GM12878 (cell line): Measurements from ENCODE around the gene PLB1. TPM values are rescaled to one million over a fixed set of nuclear protein-coding genes. Genes with fewer than 3 reads are reported as not detected.

ENCODE experiments used
- ATAC-seq: fragments of 200-7000 bp; cut with Tn5 transposase; 3 replicates; pipeline ENCODE4 v1.9.1; 2020; ENCODE audit warnings: mild to moderate bottlenecking, moderate library complexity
- BruUV-seq: library from RNA; stranded (reverse); fragments of 400-500 nt; replicated peaks from 2 replicates; lab custom pipeline; 2021; lab: Mats Ljungman, UMichigan
- CTCF ChIA-PET: fragments of 300-600 bp; sonication (Branson Sonifier 250); formaldehyde crosslinking; extraction: SDS; loops from one replicate; lab custom pipeline; 2021; ENCODE audit warnings: inconsistent platforms; lab: Yijun Ruan, JAX
- POLR2A ChIA-PET: fragments of 350-600 bp; formaldehyde crosslinking; extraction: SDS; loops from one replicate; lab custom pipeline; 2021; ENCODE audit warnings: inconsistent platforms; lab: Charles Lee
- RAD21 ChIA-PET: fragments of 300-600 bp; sonication (Branson Sonifier 250); formaldehyde crosslinking; loops from one replicate; lab custom pipeline; 2023; ENCODE audit warnings: antibody characterized with exemption; ENCODE audit not compliant: unreplicated experiment; lab: Charles Lee
- SMC1A ChIA-PET: fragments of 300-600 bp; sonication (Branson Sonifier 250); formaldehyde crosslinking; loops from one replicate; lab custom pipeline; 2023; ENCODE audit not compliant: unreplicated experiment, uncharacterized antibody; lab: Charles Lee
- DNase-seq: peaks from one replicate; pipeline ENCODE4 v3.0.0-alpha.2; 2011; ENCODE audit warnings: low read depth, low spot score
- FAIRE-seq: peaks from 3 replicates; lab custom pipeline; 2011; peaks lifted over from hg19 to GRCh38; lab: Jason Lieb, UNC
- H2AFZ ChIP-seq: 2 replicates; pipeline ENCODE4 v1.6.0; 2011; ENCODE audit warnings: low read depth, low read length, control low read depth; ENCODE audit not compliant: control insufficient read depth
- H3K27ac ChIP-seq: 2 replicates; pipeline ENCODE4 v1.5.1; 2011; ENCODE audit warnings: control low read depth; ENCODE audit not compliant: control insufficient read depth, insufficient read depth
- H3K27me3 ChIP-seq, 2 experiments: replicated peaks in 1 of 2; 2 replicates each; pipeline versions ENCODE4 v1.6.0 to v1.6.1; 2011; ENCODE audit warnings: low read length in 1 of 2; ENCODE audit not compliant: control insufficient read depth in 2 of 2, insufficient read depth in 2 of 2
- H3K36me3 ChIP-seq, 2 experiments: 2 replicates each; pipeline ENCODE4 v1.5.1; 2011; ENCODE audit warnings: low read length in 1 of 2; ENCODE audit not compliant: control insufficient read depth in 2 of 2, insufficient read depth in 2 of 2
- H3K4me1 ChIP-seq: 2 replicates; pipeline ENCODE4 v1.6.1; 2011; ENCODE audit warnings: mild to moderate bottlenecking, low read length, moderate library complexity, mixed read lengths; ENCODE audit not compliant: control insufficient read depth, insufficient read depth
- H3K4me2 ChIP-seq: 2 replicates; pipeline ENCODE4 v1.6.0; 2011; ENCODE audit warnings: control low read depth; ENCODE audit not compliant: control insufficient read depth, insufficient read depth
- H3K4me3 ChIP-seq: fragments of 200-600 bp; sonication (generic); 2 replicates; pipeline ENCODE4 v1.5.1; 2016
- H3K79me2 ChIP-seq: 2 replicates; pipeline ENCODE4 v1.6.0; 2011; ENCODE audit warnings: low read length; ENCODE audit not compliant: control insufficient read depth, insufficient read depth
- H3K9ac ChIP-seq: 2 replicates; pipeline ENCODE4 v1.8.0; 2011; ENCODE audit warnings: low read length, control low read depth, mixed read lengths; ENCODE audit not compliant: control insufficient read depth, insufficient read depth
- H3K9me3 ChIP-seq: replicated peaks from 3 replicates; pipeline ENCODE4 v1.5.1; 2011; ENCODE audit warnings: mild to moderate bottlenecking, low read length; ENCODE audit not compliant: control insufficient read depth, insufficient read depth
- H4K20me1 ChIP-seq: 2 replicates; pipeline ENCODE4 v1.6.0; 2011; ENCODE audit not compliant: control insufficient read depth, insufficient read depth
- FOXM1 ChIP-seq: IDR thresholded peaks from 2 replicates; pipeline ENCODE4 v1.6.1; 2012; ENCODE audit warnings: low read depth, mild to moderate bottlenecking, inconsistent platforms, low read length, moderate library complexity
- NFYA ChIP-seq: IDR thresholded peaks from 2 replicates; pipeline ENCODE4 v1.6.1; 2011; ENCODE audit warnings: low read depth, mild to moderate bottlenecking, low read length, improper control_type of control experiment, borderline replicate concordance
- POU2F2 ChIP-seq: IDR thresholded peaks from 3 replicates; pipeline ENCODE4 v1.6.1; 2011; ENCODE audit warnings: low read depth, mild to moderate bottlenecking, low read length, borderline replicate concordance
- RBBP5 ChIP-seq: fragments of 200-600 bp; sonication (generic); conservative IDR thresholded peaks from 2 replicates; pipeline ENCODE4 v1.6.1; 2016
- REST ChIP-seq: IDR thresholded peaks from 2 replicates; pipeline ENCODE4 v1.6.1; 2012; ENCODE audit warnings: mild to moderate bottlenecking, low read depth, low read length
- YBX1 ChIP-seq: fragments of 450-650 bp; IDR thresholded peaks from 2 replicates; pipeline ENCODE4 v1.6.1; 2016; ENCODE audit warnings: antibody characterized with exemption
- WGBS: methylation state at CpG from one replicate; pipeline ENCODE4 v1.1.6; 2016; ENCODE audit warnings: low lambda C conversion rate; ENCODE audit not compliant: insufficient replicate concordance, insufficient coverage; ENCODE audit errors: missing lambda C conversion rate; 5-methylcytosine and 5-hydroxymethylcytosine counted together
- in situ Hi-C: fragments of 300-500 bp; cut with MboI; formaldehyde crosslinking; loops from 9 replicates; pipeline ENCODE4 v1.14.3; 2018; ENCODE audit warnings: mixed read lengths
- intact Hi-C: fragments of 100-400 bp; cut with micrococcal nuclease; formaldehyde crosslinking; loops from one replicate; pipeline ENCODE4 v1.14.2; 2022; ENCODE audit not compliant: unreplicated experiment
- polyA plus RNA-seq, 11 experiments: library from polyadenylated mRNA; depleted of rRNA in 4 of 11; unstranded in 6 of 11; stranded (reverse) in 5 of 11; fragments of >200 nt; fragmentation: Nextera tagmentation in 4 of 11; fragmentation: Illumina TruSeq in 1 of 11; extraction: Ambion mirVana in 4 of 11; extraction: Trizol in 1 of 11; gene quantifications; 1 replicate in 1 of 11; 2 replicates in 10 of 11; pipeline versions ENCODE4 v1.2.1 to v1.2.3, GENCODE V29; 2011 to 2016; ENCODE audit warnings: inconsistent platforms in 2 of 11, missing spikeins in 2 of 11, low read depth in 1 of 11
- total RNA-seq, 4 experiments: library from RNA; depleted of rRNA in 3 of 4; stranded (reverse); fragments of >200 nt in 3 of 4; fragmentation: Illumina TruSeq in 1 of 4; extraction: Trizol in 1 of 4; gene quantifications; 2 replicates each; pipeline versions ENCODE4 v1.2.1 to v1.2.3, GENCODE V29; 2013 to 2021
- TF ChIP-seq, protein P1 (sequence below): fragments of 150-350 bp; IDR thresholded peaks from 2 replicates; pipeline ENCODE4 v1.6.1; 2014; ENCODE audit warnings: mild to moderate bottlenecking, low read depth, low read length
- TF ChIP-seq, protein P2 (sequence below), 3 experiments: IDR thresholded peaks in 2 of 3; conservative IDR thresholded peaks in 1 of 3; 2 replicates each; pipeline ENCODE4 v1.5.1; 2011; ENCODE audit warnings: low read depth in 3 of 3, low read length in 3 of 3, mild to moderate bottlenecking in 3 of 3, control low read depth in 2 of 3, moderate library complexity in 2 of 3, inconsistent platforms in 1 of 3, mixed read lengths in 1 of 3; ENCODE audit not compliant: control insufficient read depth in 2 of 3, insufficient read depth in 1 of 3; ENCODE audit errors: extremely low read depth in 1 of 3

The PLB1 gene
- total and polyA plus RNA-seq, 10 of the 15 experiments (the other 5 are each of a cell fraction or from before 2014, with no cell fraction given) = 0.03 to 0.49 (median 0.28) TPM

DNA sequence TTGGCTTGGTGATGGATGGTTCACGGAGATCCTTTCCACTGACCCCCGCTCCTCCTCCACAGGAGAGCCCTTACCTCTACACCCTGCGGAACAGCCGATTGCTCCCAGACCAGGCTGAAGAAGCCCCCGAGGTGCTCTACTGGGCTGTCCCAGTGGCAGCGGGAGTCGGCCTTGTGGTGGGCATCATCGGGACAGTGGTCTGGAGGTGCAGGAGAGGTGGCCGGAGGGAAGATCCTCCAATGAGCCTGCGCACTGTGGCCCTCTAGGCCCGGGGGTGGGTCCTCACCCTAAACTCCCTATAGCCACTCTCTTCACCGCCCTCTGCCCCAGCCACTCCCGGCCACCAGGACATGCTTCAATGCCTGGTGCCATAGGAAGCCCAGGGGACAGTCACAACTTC lies 146.9 kb downstream of the PLB1 start (continued):
- TF ChIP-seq, protein P1, sequence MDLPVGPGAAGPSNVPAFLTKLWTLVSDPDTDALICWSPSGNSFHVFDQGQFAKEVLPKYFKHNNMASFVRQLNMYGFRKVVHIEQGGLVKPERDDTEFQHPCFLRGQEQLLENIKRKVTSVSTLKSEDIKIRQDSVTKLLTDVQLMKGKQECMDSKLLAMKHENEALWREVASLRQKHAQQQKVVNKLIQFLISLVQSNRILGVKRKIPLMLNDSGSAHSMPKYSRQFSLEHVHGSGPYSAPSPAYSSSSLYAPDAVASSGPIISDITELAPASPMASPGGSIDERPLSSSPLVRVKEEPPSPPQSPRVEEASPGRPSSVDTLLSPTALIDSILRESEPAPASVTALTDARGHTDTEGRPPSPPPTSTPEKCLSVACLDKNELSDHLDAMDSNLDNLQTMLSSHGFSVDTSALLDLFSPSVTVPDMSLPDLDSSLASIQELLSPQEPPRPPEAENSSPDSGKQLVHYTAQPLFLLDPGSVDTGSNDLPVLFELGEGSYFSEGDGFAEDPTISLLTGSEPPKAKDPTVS = no peak
- no peak for TF ChIP-seq YBX1
- TF ChIP-seq NFYA = no peak
- TF ChIP-seq, protein P2, sequence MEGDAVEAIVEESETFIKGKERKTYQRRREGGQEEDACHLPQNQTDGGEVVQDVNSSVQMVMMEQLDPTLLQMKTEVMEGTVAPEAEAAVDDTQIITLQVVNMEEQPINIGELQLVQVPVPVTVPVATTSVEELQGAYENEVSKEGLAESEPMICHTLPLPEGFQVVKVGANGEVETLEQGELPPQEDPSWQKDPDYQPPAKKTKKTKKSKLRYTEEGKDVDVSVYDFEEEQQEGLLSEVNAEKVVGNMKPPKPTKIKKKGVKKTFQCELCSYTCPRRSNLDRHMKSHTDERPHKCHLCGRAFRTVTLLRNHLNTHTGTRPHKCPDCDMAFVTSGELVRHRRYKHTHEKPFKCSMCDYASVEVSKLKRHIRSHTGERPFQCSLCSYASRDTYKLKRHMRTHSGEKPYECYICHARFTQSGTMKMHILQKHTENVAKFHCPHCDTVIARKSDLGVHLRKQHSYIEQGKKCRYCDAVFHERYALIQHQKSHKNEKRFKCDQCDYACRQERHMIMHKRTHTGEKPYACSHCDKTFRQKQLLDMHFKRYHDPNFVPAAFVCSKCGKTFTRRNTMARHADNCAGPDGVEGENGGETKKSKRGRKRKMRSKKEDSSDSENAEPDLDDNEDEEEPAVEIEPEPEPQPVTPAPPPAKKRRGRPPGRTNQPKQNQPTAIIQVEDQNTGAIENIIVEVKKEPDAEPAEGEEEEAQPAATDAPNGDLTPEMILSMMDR (IDR thresholded peaks at IDR 0.05 in 2 of 3, conservative IDR thresholded peaks at IDR 0.05 in 1 of 3; ENCODE audit: control insufficient read depth in 2 of 3, extremely low read depth in 1 of 3, insufficient read depth in 1 of 3, low read depth in 3 of 3, low read length in 3 of 3) = no peak
- no peak for TF ChIP-seq RBBP5
- TF ChIP-seq POU2F2 = no peak

GRCh38 chr2:28643327-28643726 lies 147.5 kb downstream of the PLB1 start:
- no peak for ATAC-seq
- H3K9ac ChIP-seq = no peak overlapping the region
- 33% methylated on average over 6 of the region's 6 CpGs for WGBS
- H3K27me3 ChIP-seq = no peaks in the 10 kb centered on the region; a peak in 1 of 4 replicates
- POLR2A ChIA-PET = no interaction called here
- H3K4me1 ChIP-seq = no peaks in the 10 kb centered on the region
- in situ Hi-C loops = no loop called here
- no peak overlapping the region for H3K27ac ChIP-seq
- SMC1A ChIA-PET = no interaction called here
- TF ChIP-seq REST = no peak
- TF ChIP-seq FOXM1 = no peak
- FAIRE-seq = no peak
- intact Hi-C loops = no loop called here
- no peaks in the 10 kb centered on the region for H4K20me1 ChIP-seq
- H3K79me2 ChIP-seq = no peaks in the 10 kb centered on the region
- RAD21 ChIA-PET = no interaction called here
- CTCF ChIA-PET = no interaction called here
- no peak overlapping the region for H2AFZ ChIP-seq
- DNase-seq = no peak
- H3K4me3 ChIP-seq = no peak overlapping the region
- no peak overlapping the region for H3K4me2 ChIP-seq
- H3K36me3 ChIP-seq = no peaks in the 10 kb centered on the region
- H3K9me3 ChIP-seq = no peaks in the 10 kb centered on the region
- BruUV-seq = no TSS peak
